Fibroblast of lung (primary cell): ENCODE results near the gene RFPL1. TPM values are rescaled to one million over a fixed set of nuclear protein-coding genes. Genes with fewer than 3 reads are reported as not detected.

Experiments used
- DNase-seq, 2 donors: peaks; one replicate each; pipeline versions ENCODE4 v3.0.0 to v3.0.0-alpha.2; 2010; ENCODE audit warnings: low read depth in 2 of 2
- H2AFZ ChIP-seq: 2 replicates; pipeline ENCODE4 v1.5.1; 2012; ENCODE audit warnings: low read length, control low read depth, inconsistent platforms
- H3K27ac ChIP-seq: 2 replicates; pipeline ENCODE4 v1.5.1; 2011; ENCODE audit warnings: low read length, control low read depth; ENCODE audit not compliant: insufficient read depth
- H3K27me3 ChIP-seq: 2 replicates; pipeline ENCODE4 v1.5.1; 2011; ENCODE audit warnings: mild to moderate bottlenecking, low read length; ENCODE audit not compliant: control insufficient read depth, insufficient read depth
- H3K36me3 ChIP-seq: 2 replicates; pipeline ENCODE4 v1.5.1; 2011; ENCODE audit warnings: low read length; ENCODE audit not compliant: control insufficient read depth, insufficient read depth
- H3K4me1 ChIP-seq: 2 replicates; pipeline ENCODE4 v1.5.1; 2011; ENCODE audit warnings: low read length; ENCODE audit not compliant: control insufficient read depth, insufficient read depth; ENCODE audit errors: extremely low read depth
- H3K4me2 ChIP-seq: 2 replicates; pipeline ENCODE4 v1.5.1; 2011; ENCODE audit warnings: low read length, control low read depth; ENCODE audit not compliant: insufficient read depth; ENCODE audit errors: extremely low read depth
- H3K4me3 ChIP-seq, 4 experiments: fragments of 200-600 bp in 1 of 4; sonication (generic) in 1 of 4; replicated peaks in 1 of 4; 2 replicates each; pipeline ENCODE4 v1.5.1; 2011 to 2016; ENCODE audit warnings: low read length in 4 of 4, low read depth in 3 of 4, mild to moderate bottlenecking in 3 of 4, control low read depth in 2 of 4, inconsistent platforms in 1 of 4, mixed read lengths in 1 of 4; ENCODE audit not compliant: insufficient read depth in 1 of 4; ENCODE audit errors: control extremely low read depth in 1 of 4
- H3K79me2 ChIP-seq: 2 replicates; pipeline ENCODE4 v1.5.1; 2012; ENCODE audit warnings: mild to moderate bottlenecking, low read length, inconsistent platforms; ENCODE audit not compliant: control insufficient read depth, insufficient read depth
- H3K9ac ChIP-seq: 2 replicates; pipeline ENCODE4 v1.5.1; 2011; ENCODE audit warnings: mild to moderate bottlenecking, low read length, control low read depth; ENCODE audit not compliant: insufficient read depth
- H3K9me3 ChIP-seq: 2 replicates; pipeline ENCODE4 v1.5.1; 2012; ENCODE audit warnings: low read depth, low read length; ENCODE audit not compliant: control insufficient read depth, insufficient read depth
- H4K20me1 ChIP-seq: 2 replicates; pipeline ENCODE4 v1.5.1; 2011; ENCODE audit warnings: low read length; ENCODE audit not compliant: control insufficient read depth, insufficient read depth; ENCODE audit errors: extremely low read depth
- EZH2 ChIP-seq: IDR thresholded peaks from 2 replicates; pipeline ENCODE4 v1.5.1; 2012; ENCODE audit warnings: low read length, control low read depth, mild to moderate bottlenecking; ENCODE audit errors: missing control alignments
- polyA plus RNA-seq, 2 donors: library from polyadenylated mRNA; depleted of rRNA in 1 of 2; stranded (reverse) in 1 of 2; unstranded in 1 of 2; fragments of >200 nt; gene quantifications; 2 replicates each; pipeline ENCODE4 v1.2.1, GENCODE V29; 2011 to 2012; ENCODE audit warnings: missing spikeins in 1 of 2
- total RNA-seq: library from RNA; depleted of rRNA; stranded (reverse); fragments of >200 nt; gene quantifications from 2 replicates; pipeline ENCODE4 v1.2.1, GENCODE V29; 2014
- TF ChIP-seq, protein P1 (sequence below), 2 donors: IDR thresholded peaks in 1 of 2; conservative IDR thresholded peaks in 1 of 2; 1 replicate in 1 of 2; 2 replicates in 1 of 2; pipeline ENCODE4 v1.5.1; 2011 to 2012; ENCODE audit warnings: low read length in 2 of 2, control low read depth in 1 of 2, inconsistent platforms in 1 of 2, low read depth in 1 of 2, mild to moderate bottlenecking in 1 of 2

The RFPL1 gene
- total and polyA plus RNA-seq, 2 donors (not counting 1 experiment from before 2014, with no cell fraction given), result not detected

DNA sequence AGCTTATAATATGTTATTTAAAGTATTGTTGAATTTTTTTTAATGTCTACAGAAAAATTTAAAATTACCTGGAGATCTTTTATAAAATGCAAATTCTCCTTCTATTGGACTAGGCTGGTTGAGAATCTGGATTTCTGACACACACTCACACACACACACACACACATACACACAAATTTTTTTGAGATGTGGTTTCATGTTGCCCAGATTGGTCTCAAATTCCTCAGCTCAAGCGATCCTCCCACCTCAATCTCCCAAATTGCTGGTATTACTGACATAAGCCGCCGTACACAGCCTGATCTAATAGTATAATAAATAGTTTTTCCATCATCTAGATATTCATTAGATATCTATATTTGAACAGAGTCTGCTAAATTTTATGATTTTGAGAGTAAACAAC lies 4.5 kb upstream of the RFPL1 start:
- no peak for TF ChIP-seq EZH2
- TF ChIP-seq, protein P1, sequence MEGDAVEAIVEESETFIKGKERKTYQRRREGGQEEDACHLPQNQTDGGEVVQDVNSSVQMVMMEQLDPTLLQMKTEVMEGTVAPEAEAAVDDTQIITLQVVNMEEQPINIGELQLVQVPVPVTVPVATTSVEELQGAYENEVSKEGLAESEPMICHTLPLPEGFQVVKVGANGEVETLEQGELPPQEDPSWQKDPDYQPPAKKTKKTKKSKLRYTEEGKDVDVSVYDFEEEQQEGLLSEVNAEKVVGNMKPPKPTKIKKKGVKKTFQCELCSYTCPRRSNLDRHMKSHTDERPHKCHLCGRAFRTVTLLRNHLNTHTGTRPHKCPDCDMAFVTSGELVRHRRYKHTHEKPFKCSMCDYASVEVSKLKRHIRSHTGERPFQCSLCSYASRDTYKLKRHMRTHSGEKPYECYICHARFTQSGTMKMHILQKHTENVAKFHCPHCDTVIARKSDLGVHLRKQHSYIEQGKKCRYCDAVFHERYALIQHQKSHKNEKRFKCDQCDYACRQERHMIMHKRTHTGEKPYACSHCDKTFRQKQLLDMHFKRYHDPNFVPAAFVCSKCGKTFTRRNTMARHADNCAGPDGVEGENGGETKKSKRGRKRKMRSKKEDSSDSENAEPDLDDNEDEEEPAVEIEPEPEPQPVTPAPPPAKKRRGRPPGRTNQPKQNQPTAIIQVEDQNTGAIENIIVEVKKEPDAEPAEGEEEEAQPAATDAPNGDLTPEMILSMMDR (conservative IDR thresholded peaks at IDR 0.05 in 1 of 2, IDR thresholded peaks at IDR 0.05 in 1 of 2; ENCODE audit: low read depth in 1 of 2, low read length in 2 of 2), result no peak
- H3K79me2 ChIP-seq, result no peaks in the 10 kb centered on the region

DNA sequence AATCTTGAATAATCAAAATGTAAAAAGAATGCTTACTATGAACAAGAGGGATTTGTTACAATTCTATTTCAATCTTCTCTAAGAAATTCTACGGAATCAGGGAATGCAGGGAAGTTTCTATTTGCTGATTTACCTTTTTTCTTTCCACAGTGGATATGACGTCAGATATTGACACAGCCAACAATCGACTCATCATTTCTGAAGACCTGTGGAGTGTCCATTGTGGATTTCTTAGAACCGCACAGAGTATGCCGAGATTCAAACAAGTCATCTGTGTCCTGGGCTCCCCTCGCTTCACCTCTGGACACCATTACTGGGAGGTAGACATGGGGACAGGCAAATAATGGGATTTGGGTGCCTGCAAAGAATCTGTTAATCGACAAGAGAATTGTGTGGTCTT lies 4.1 kb upstream of the RFPL1 start:
- H3K9ac ChIP-seq, result no peak overlapping the region
- H3K4me2 ChIP-seq, result no peak overlapping the region
- no peak overlapping the region for H3K4me3 ChIP-seq
- H3K36me3 ChIP-seq, result no peaks in the 10 kb centered on the region
- no peaks in the 10 kb centered on the region for H3K9me3 ChIP-seq
- no peaks in the 10 kb centered on the region for H4K20me1 ChIP-seq
- H3K79me2 ChIP-seq, result no peaks in the 10 kb centered on the region
- no peak for TF ChIP-seq EZH2
- TF ChIP-seq, protein P1 (conservative IDR thresholded peaks at IDR 0.05 in 1 of 2, IDR thresholded peaks at IDR 0.05 in 1 of 2; ENCODE audit: low read depth in 1 of 2, low read length in 2 of 2), result no peak
- H3K4me1 ChIP-seq, result no peaks in the 10 kb centered on the region
- peaks cover 23% of the 10 kb centered on the region for H3K27me3 ChIP-seq
- H3K27ac ChIP-seq, result no peak overlapping the region
- DNase-seq, result no peak
- H2AFZ ChIP-seq, result no peak overlapping the region

More for the DNA sequence above, 4.5 kb upstream of the RFPL1 start:
- H3K27ac ChIP-seq, result no peak overlapping the region
- no peak overlapping the region for H2AFZ ChIP-seq
- H3K36me3 ChIP-seq, result no peaks in the 10 kb centered on the region
- no peaks in the 10 kb centered on the region for H3K9me3 ChIP-seq
- H3K4me3 ChIP-seq, result no peak overlapping the region
- no peaks in the 10 kb centered on the region for H3K4me1 ChIP-seq
- DNase-seq, result no peak
- no peaks in the 10 kb centered on the region for H4K20me1 ChIP-seq
- H3K9ac ChIP-seq, result no peak overlapping the region
- no peak overlapping the region for H3K4me2 ChIP-seq
- peaks cover 26% of the 10 kb centered on the region for H3K27me3 ChIP-seq

DNA sequence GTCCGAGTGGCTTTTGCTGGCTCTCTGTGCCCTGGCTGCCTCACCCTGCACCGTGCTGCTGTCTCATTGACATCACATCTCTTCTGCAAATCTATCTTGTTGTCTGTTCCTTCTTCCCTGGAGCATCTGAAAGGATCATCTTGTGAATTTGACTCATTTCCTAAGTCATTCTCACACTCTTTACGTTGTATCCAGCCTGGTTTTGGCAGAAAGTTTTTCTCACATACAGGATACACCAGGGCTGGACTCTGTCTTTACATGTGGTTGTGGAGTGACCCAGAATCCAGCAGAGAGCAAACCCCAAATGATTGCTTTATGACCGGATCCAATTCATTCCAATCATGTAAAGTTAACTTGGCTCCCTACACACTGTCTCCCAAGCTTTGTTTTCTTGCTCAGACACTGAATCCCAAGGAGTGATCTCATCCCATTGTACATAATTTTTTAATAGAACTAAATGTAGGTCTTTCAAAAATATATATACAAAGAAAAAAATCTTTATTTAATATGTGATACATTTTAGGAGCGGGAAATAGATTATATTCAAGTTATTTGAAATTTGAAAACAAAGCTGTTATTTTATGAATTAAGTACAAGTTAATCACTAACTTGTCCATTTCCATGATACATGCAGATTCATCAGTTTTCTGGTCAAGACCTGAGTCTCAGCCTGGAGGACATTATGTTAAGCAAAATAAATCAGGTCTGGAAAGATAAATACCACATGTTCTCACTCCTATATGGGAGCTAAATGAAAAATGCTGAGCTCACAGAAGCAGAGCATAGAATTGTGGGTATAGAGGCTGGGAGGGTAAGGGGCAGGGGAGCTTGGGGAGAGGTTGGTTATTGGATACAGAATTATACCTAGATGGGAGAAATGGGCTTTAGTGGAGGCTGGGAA lies 2.9 kb upstream of the RFPL1 start:
- peak in 1 of 2 donors; percentile 20 for DNase-seq
- Histone ChIP-seq H4K20me1 (no peaks in the 10 kb centered on the region), H3K27me3 (peaks cover 22% of the 10 kb centered on the region), H3K9me3 (no peaks in the 10 kb centered on the region), H3K4me1 (no peaks in the 10 kb centered on the region), H2AFZ (no peak overlapping the region), H3K79me2 (no peaks in the 10 kb centered on the region), H3K27ac (no peak overlapping the region), H3K4me2 (no peak overlapping the region), H3K4me3 (no peak overlapping the region), H3K36me3 (no peaks in the 10 kb centered on the region), H3K9ac (no peak overlapping the region)
- TF ChIP-seq, protein P1 (conservative IDR thresholded peaks at IDR 0.05 in 1 of 2, IDR thresholded peaks at IDR 0.05 in 1 of 2; ENCODE audit: low read depth in 1 of 2, low read length in 2 of 2), result no peak
- TF ChIP-seq EZH2, result no peak
